Measurements from ENCODE around the gene CD300E.

The CD300E gene

GRCh38 chr17:74644419-74644818, 20.9 kb upstream of the CD300E start:
- Histone ChIP-seq H3K79me2 (ENCODE audit: low read length) (no peaks in the 10 kb centered on the region), H3K36me3 (replicated peaks; ENCODE audit: low read depth, low read length) (no peaks in the 10 kb centered on the region), H3K9ac (ENCODE audit: low read length) (no peak overlapping the region), H3K4me2 (ENCODE audit: low read length) (no peak overlapping the region), H3K9me3 (ENCODE audit: insufficient read depth, low read length) (no peaks in the 10 kb centered on the region), H3K27ac (ENCODE audit: low read length) (no peak overlapping the region), H4K20me1 (ENCODE audit: insufficient read depth, low read length) (no peaks in the 10 kb centered on the region), H2AFZ (ENCODE audit: low read depth, low read length) (no peak overlapping the region), H3K4me3 (ENCODE audit: low read length) (no peak overlapping the region), H3K4me1 (ENCODE audit: low read length) (peaks cover 51% of the 10 kb centered on the region), H3K27me3 (ENCODE audit: low read depth, low read length) (peaks cover 52% of the 10 kb centered on the region)
- TF ChIP-seq CTCF (IDR thresholded peaks at IDR 0.05; ENCODE audit: low read depth, low read length) (no peak), EZH2phosphoT487 (IDR thresholded peaks at IDR 0.05; ENCODE audit: low read depth) (no peak)

DNA sequence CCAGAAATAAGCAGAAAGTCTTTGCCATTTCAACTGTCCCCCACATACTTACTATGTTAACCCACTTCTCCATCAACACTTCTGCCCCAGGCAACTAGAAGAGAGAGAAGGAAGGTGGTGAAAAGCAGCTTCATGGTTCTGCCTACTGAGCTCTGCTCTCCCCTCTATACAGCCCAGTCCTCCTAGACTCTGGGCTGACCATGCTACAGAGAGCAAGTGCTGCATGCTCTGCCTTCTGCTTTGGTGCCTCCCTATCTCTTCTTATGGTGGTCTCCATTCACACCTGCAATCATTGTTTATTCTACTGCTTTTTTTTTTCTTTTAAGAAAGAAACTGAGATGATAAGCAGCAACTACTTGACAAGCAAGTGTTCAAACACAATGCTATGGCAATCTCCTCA, 20.3 kb upstream of the CD300E start:
- H3K4me1 ChIP-seq (ENCODE audit: low read length): peaks cover 57% of the 10 kb centered on the region
- peaks cover 47% of the 10 kb centered on the region for H3K27me3 ChIP-seq (ENCODE audit: low read depth, low read length)
- no peak overlapping the region for H3K4me3 ChIP-seq (ENCODE audit: low read length)
- H3K36me3 ChIP-seq (replicated peaks; ENCODE audit: low read depth, low read length): no peaks in the 10 kb centered on the region
- H4K20me1 ChIP-seq (ENCODE audit: insufficient read depth, low read length): no peaks in the 10 kb centered on the region
- no peak overlapping the region for H2AFZ ChIP-seq (ENCODE audit: low read depth, low read length)
- no peak overlapping the region for H3K4me2 ChIP-seq (ENCODE audit: low read length)
- no peak overlapping the region for H3K9ac ChIP-seq (ENCODE audit: low read length)
- no peaks in the 10 kb centered on the region for H3K79me2 ChIP-seq (ENCODE audit: low read length)
- TF ChIP-seq CTCF (IDR thresholded peaks at IDR 0.05; ENCODE audit: low read depth, low read length) (no peak), EZH2phosphoT487 (IDR thresholded peaks at IDR 0.05; ENCODE audit: low read depth) (no peak)
- H3K9me3 ChIP-seq (ENCODE audit: insufficient read depth, low read length): no peaks in the 10 kb centered on the region
- no peak overlapping the region for H3K27ac ChIP-seq (ENCODE audit: low read length)

- Histone ChIP-seq H3K4me1 (ENCODE audit: low read length) (peaks cover 65% of the 10 kb centered on the region), H2AFZ (ENCODE audit: low read depth, low read length) (no peak overlapping the region), H3K4me3 (ENCODE audit: low read length) (no peak overlapping the region), H3K79me2 (ENCODE audit: low read length) (no peaks in the 10 kb centered on the region), H3K9ac (ENCODE audit: low read length) (no peak overlapping the region), H3K27me3 (ENCODE audit: low read depth, low read length) (peaks cover 47% of the 10 kb centered on the region), H3K27ac (ENCODE audit: low read length) (no peak overlapping the region), H3K9me3 (ENCODE audit: insufficient read depth, low read length) (no peaks in the 10 kb centered on the region), H4K20me1 (ENCODE audit: insufficient read depth, low read length) (no peaks in the 10 kb centered on the region), H3K36me3 (replicated peaks; ENCODE audit: low read depth, low read length) (no peaks in the 10 kb centered on the region), H3K4me2 (ENCODE audit: low read length) (peak overlapping the region; percentile 58)
- TF ChIP-seq EZH2phosphoT487 (IDR thresholded peaks at IDR 0.05; ENCODE audit: low read depth): no peak
- no peak for TF ChIP-seq CTCF (IDR thresholded peaks at IDR 0.05; ENCODE audit: low read depth, low read length)
Observed at GRCh38 chr17:74642995-74643394, 19.5 kb upstream of the CD300E start.

DNA sequence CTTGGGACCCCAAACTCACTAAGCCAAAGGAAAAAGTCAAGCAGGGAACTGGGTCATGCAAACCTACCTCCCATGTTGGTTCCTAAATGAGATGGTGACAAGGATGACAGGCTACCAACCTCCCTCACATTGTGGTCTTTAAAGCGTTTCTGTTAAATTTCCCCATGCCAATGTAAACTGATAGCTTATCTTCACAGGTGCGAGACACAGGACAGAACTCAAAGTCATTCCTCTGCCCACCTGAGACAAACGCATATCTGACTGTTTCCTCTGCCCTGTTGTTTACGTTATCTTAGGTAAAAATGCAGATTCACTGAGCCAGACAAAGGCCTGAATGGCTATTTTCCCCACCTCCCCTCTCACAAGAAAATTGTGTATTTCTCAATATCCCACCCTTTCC, 19.0 kb upstream of the CD300E start:
- no peak overlapping the region for H2AFZ ChIP-seq (ENCODE audit: low read depth, low read length)
- no peaks in the 10 kb centered on the region for H3K79me2 ChIP-seq (ENCODE audit: low read length)
- TF ChIP-seq EZH2phosphoT487 (IDR thresholded peaks at IDR 0.05; ENCODE audit: low read depth) (no peak), CTCF (IDR thresholded peaks at IDR 0.05; ENCODE audit: low read depth, low read length) (no peak)
- H3K4me1 ChIP-seq (ENCODE audit: low read length): peaks cover 69% of the 10 kb centered on the region
- H4K20me1 ChIP-seq (ENCODE audit: insufficient read depth, low read length): no peaks in the 10 kb centered on the region
- peaks cover 47% of the 10 kb centered on the region for H3K27me3 ChIP-seq (ENCODE audit: low read depth, low read length)
- H3K9me3 ChIP-seq (ENCODE audit: insufficient read depth, low read length): no peaks in the 10 kb centered on the region
- H3K36me3 ChIP-seq (replicated peaks; ENCODE audit: low read depth, low read length): no peaks in the 10 kb centered on the region
- 0 out of 2 replicates have a peak overlapping the region, but pooled peaks have one; percentile 19 for H3K4me3 ChIP-seq (ENCODE audit: low read length)
- no peak overlapping the region; the same call in 1 of the 2 replicates for H3K27ac ChIP-seq (ENCODE audit: low read length)
- no peak overlapping the region for H3K9ac ChIP-seq (ENCODE audit: low read length)
- peak overlapping the region; percentile 58 for H3K4me2 ChIP-seq (ENCODE audit: low read length)

Measured in OCI-LY3 (cell line).